ENCODE results near the gene HORMAD2. TPM values are rescaled to one million over a fixed set of nuclear protein-coding genes. Genes with fewer than 3 reads are reported as not detected.

HORMAD2 gene
- total RNA-seq, 4 donors from 2014 or later: not detected

DNA sequence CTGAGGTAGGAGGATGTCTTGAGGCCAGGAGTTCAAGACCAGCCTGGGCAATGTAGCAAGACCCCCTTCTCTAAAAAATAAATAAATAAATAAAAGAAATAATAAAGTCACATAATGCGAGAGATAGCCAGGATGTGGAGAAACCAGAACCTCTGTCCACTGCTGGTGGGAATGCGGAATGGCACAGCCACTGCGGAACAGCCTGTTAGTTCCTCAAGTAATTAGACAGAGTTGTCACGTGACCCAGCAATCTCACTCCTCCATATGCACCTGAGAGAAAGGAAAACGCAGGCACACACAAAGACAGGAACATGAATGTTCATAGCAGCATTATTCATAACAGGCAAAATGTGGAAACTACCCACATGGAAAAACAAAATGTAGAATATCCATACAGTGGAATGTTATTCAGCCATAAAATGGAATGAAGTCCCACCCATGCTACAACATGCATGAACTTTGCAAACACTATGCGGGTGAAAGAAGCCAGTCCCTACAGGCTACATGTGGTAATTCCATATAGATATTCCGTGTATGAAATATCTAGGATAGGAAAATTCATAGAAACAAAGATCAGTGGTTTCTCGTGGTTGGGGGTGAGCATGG lies 138.9 kb downstream of the HORMAD2 start:
- no peaks in the 10 kb centered on the region for H3K4me1 ChIP-seq
- TF ChIP-seq, protein P1, sequence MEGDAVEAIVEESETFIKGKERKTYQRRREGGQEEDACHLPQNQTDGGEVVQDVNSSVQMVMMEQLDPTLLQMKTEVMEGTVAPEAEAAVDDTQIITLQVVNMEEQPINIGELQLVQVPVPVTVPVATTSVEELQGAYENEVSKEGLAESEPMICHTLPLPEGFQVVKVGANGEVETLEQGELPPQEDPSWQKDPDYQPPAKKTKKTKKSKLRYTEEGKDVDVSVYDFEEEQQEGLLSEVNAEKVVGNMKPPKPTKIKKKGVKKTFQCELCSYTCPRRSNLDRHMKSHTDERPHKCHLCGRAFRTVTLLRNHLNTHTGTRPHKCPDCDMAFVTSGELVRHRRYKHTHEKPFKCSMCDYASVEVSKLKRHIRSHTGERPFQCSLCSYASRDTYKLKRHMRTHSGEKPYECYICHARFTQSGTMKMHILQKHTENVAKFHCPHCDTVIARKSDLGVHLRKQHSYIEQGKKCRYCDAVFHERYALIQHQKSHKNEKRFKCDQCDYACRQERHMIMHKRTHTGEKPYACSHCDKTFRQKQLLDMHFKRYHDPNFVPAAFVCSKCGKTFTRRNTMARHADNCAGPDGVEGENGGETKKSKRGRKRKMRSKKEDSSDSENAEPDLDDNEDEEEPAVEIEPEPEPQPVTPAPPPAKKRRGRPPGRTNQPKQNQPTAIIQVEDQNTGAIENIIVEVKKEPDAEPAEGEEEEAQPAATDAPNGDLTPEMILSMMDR (IDR thresholded peaks at IDR 0.05): no peak
- peaks cover 43% of the 10 kb centered on the region for H3K27me3 ChIP-seq
- H3K36me3 ChIP-seq: no peaks in the 10 kb centered on the region
- no peak overlapping the region for H3K4me3 ChIP-seq
- no peak for ATAC-seq
- no peaks in the 10 kb centered on the region for H3K9me3 ChIP-seq
- WGBS, 2 donors (ENCODE audit: low coverage in 1 of 2): 68 to 80% methylated on average over 7 to 8 of the region's 8 CpGs
- no peak overlapping the region for H3K27ac ChIP-seq

DNA sequence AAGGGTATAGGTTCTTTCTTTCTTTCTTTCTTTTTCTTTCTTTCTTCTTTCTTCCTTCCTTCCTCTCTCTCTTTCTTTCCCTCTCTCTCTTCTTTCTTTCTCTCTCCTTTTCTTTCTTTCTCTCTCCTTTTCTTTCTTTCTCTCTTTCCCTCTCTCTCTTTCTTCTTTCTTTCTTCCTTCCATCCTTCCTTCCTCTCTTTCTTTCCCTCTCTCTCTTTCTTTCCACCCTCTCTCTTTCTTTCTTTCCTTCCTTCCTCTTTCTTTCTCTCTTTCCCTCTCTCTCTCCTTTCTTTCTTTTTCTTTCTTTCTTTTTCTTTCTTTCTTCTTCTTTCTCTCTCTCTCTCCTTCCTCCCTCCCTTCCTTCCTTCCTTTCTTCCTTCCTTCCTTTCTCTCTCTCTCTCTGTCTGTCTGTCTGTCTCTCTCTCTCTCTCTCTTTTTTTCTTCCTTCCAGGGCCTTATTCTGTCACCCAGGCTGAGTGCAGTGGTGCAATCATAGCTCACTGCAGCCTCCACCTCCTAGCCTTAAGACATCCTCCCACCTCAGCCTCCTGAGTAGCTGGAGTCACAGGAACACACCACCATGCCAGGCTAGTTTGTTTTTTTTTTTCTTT lies 139.5 kb downstream of the HORMAD2 start:
- H3K27ac ChIP-seq: no peak overlapping the region
- no peak for ATAC-seq
- no peaks in the 10 kb centered on the region for H3K9me3 ChIP-seq
- H3K27me3 ChIP-seq: peaks cover 43% of the 10 kb centered on the region
- TF ChIP-seq, protein P1 (IDR thresholded peaks at IDR 0.05): no peak
- no peak for TF ChIP-seq POLR2A (IDR thresholded peaks at IDR 0.05)
- no peak for TF ChIP-seq EP300 (IDR thresholded peaks at IDR 0.05)
- no peak for TF ChIP-seq POLR2AphosphoS5 (IDR thresholded peaks at IDR 0.05)
- no peaks in the 10 kb centered on the region for H3K36me3 ChIP-seq
- H3K4me3 ChIP-seq: no peak overlapping the region
- H3K4me1 ChIP-seq: no peaks in the 10 kb centered on the region

DNA sequence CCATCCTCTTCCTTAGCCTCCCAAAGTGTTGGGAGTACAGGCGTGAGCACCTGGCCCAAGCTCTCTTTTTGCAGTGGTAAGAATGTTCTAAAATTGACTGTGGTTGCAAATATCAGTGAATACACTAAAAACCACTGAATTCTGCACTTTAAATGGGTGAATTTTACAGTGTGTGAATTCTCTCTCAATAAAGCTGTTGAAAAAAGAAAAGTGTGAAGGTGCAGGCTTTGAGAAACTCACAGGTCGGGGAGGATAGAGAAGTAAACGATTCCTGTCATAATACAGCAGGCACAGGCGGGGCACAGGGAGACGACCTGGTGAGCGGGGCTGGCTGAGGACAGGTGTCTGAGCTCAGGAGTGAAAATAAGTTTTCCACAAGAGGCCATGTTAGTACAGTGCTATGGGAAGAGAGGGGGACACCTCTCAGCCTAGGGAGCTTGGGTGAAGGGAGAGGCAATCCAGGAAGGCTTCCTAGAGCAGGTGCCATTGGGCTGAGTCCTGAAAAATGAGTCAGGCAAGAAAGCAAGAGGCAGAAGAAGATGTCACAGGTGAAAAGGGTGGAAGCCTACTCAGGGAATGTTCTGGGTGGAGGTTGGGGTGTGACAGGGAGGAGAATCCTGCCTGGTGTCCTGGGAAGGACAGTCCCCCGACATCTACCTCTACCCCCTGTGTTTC lies 140.2 kb downstream of the HORMAD2 start:
- no peaks in the 10 kb centered on the region for H3K4me1 ChIP-seq
- no peak for ATAC-seq
- WGBS, 2 donors (ENCODE audit: low coverage in 1 of 2): 77% methylated on average over 5 to 7 of the region's 7 CpGs
- no peak overlapping the region for H3K4me3 ChIP-seq
- H3K27ac ChIP-seq: no peak overlapping the region
- peaks cover 39% of the 10 kb centered on the region for H3K27me3 ChIP-seq
- H3K9me3 ChIP-seq: no peaks in the 10 kb centered on the region
- H3K36me3 ChIP-seq: no peaks in the 10 kb centered on the region
- TF ChIP-seq, protein P1 (IDR thresholded peaks at IDR 0.05): no peak
- TF ChIP-seq POLR2A (IDR thresholded peaks at IDR 0.05) (no peak), POLR2AphosphoS5 (IDR thresholded peaks at IDR 0.05) (no peak), EP300 (IDR thresholded peaks at IDR 0.05) (no peak)

DNA sequence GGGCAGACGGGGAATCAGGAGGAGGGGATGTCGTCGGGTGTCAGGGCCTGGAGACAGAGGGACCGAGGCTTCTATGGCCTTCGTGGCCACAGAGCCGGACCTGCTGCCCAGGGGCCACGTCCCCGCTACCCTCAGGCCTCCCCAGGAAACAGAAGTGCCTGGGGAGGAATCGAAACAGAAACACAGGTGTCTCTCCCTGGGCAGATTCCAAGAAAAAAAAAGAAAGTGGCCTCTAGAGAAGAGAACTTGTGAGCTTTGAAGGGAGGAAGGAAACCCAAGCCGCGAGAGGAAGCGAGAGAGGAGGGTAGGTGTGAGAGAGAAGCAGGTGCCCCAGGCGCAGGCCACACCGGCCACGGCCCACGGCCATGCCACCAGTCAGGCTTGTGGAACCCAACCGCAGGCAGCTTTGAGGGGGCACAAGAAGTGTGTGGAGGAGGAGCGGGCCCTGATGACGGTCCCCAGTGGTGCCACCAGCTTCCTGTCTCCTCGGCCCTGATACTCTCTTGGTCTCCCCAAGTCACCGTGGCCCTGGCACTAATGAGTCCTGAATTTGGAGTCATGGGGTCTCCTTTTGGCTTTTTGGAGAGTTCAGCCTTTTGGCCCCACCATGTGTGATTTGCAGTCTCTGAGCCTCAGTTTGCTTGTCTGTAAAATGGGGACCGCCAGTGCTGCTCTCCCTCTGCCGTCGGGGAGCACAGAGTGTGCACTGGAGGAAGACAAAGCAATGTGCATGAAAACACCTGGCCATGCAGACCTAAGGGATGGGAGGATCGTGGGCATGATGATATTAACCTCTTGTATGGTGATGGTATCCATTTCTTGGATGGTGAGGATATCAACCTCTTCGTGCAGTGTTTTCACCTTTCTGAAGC lies 141.1 kb downstream of the HORMAD2 start:
- TF ChIP-seq, protein P1 (IDR thresholded peaks at IDR 0.05): no peak
- TF ChIP-seq POLR2AphosphoS5 (IDR thresholded peaks at IDR 0.05) (no peak), EP300 (IDR thresholded peaks at IDR 0.05) (no peak), POLR2A (IDR thresholded peaks at IDR 0.05) (no peak)
- no peaks in the 10 kb centered on the region for H3K36me3 ChIP-seq
- H3K27me3 ChIP-seq: peaks cover 34% of the 10 kb centered on the region
- no peaks in the 10 kb centered on the region for H3K4me1 ChIP-seq
- no peak overlapping the region for H3K4me3 ChIP-seq
- ATAC-seq: no peak
- no peak overlapping the region for H3K27ac ChIP-seq
- WGBS, 2 donors (ENCODE audit: low coverage in 1 of 2): 73 to 100% methylated on average over 4 to 17 of the region's 26 CpGs
- H3K9me3 ChIP-seq: no peaks in the 10 kb centered on the region
